ENCODE data around the gene CKS1B.

CKS1B gene

DNA sequence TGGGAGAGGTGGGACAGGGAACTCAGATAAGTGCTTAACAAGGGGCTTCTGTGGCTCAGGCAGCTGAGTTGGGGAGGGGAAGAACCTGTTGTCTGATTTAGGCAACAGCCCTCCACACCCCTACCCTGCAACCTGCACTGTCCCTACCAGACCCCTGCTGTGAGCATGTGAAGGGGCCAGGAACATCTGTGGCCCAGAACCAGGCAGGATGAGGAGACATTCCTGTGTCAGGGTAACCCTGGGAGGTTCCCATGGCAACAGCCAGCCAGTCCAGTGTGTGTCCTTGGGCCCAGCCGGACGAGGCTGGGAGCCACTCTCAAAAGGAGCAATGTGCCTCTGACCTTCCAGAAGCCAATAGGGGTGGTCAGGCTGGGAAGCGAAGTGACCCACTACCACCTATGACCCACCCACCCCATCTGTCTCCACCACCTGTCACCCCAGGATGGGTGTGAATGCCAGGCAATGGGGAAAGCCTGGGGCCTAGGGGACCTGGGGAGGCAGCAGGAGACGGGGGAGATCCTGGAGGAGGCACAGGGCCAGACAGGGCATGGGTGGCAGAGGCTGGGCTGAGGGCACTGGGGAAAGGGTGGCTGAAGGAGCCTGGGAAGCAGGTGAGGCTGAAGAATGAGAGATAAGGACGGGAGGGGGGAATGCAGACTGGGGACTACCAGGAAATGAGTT lies 33.0 kb upstream of the CKS1B start:
- Mint-ChIP-seq H3K4me1 (ENCODE audit: low read depth) (peaks cover 67% of the 10 kb centered on the region), H3K4me3 (no peak overlapping the region), H3K27ac (peak overlapping the region; percentile 76), H3K36me3 (ENCODE audit: low read depth) (no peaks in the 10 kb centered on the region), H3K27me3 (no peaks in the 10 kb centered on the region), H3K9me3 (no peaks in the 10 kb centered on the region)

GRCh38 chr1:154943649-154944400 lies 30.7 kb upstream of the CKS1B start:
- Mint-ChIP-seq H3K9me3 (no peaks in the 10 kb centered on the region), H3K4me3 (no peak overlapping the region), H3K4me1 (ENCODE audit: low read depth) (peaks cover 53% of the 10 kb centered on the region), H3K36me3 (ENCODE audit: low read depth) (peaks cover 5% of the 10 kb centered on the region), H3K27me3 (no peaks in the 10 kb centered on the region), H3K27ac (peak overlapping the region; percentile 59)

DNA sequence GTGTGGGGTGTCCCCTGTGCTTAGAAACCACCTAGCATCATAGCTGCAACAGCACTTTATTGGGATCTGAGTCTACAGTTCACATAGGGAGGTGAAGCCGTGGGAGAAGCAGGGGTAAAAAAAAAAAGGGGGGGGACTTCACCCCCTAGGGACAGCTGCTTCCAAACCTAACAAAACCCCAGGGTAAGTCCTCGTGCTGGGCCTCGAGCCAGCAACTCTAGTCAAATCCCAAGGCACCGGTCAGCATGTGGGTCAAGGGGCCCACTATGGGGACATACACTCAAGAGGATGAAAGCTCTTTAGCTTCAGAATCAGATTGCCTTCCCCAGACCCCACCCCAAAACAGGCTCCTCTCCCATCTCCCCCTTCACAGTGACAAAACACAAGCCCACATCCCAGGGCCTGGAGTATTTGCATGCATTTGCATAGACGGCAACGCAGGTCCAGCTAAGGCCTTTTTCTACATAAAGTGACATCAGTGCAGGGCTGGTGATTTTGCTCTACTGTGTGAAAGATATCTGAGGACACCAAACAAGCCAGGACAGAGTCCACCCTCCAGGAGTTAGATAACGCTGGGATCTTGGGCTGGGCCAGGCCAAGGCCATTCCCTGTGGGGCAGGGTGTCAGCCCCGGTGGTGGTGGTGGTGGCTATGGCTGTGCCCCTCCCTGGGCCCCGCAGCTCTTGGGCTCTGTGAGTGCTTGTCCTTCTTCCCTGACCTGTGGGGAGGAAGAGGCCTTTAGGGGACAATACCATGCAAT lies 29.9 kb upstream of the CKS1B start:
- Mint-ChIP-seq H3K4me1 (ENCODE audit: low read depth) (peaks cover 49% of the 10 kb centered on the region), H3K27me3 (no peaks in the 10 kb centered on the region), H3K4me3 (no peak overlapping the region), H3K36me3 (ENCODE audit: low read depth) (peaks cover 5% of the 10 kb centered on the region), H3K9me3 (no peaks in the 10 kb centered on the region), H3K27ac (no peak overlapping the region)

DNA sequence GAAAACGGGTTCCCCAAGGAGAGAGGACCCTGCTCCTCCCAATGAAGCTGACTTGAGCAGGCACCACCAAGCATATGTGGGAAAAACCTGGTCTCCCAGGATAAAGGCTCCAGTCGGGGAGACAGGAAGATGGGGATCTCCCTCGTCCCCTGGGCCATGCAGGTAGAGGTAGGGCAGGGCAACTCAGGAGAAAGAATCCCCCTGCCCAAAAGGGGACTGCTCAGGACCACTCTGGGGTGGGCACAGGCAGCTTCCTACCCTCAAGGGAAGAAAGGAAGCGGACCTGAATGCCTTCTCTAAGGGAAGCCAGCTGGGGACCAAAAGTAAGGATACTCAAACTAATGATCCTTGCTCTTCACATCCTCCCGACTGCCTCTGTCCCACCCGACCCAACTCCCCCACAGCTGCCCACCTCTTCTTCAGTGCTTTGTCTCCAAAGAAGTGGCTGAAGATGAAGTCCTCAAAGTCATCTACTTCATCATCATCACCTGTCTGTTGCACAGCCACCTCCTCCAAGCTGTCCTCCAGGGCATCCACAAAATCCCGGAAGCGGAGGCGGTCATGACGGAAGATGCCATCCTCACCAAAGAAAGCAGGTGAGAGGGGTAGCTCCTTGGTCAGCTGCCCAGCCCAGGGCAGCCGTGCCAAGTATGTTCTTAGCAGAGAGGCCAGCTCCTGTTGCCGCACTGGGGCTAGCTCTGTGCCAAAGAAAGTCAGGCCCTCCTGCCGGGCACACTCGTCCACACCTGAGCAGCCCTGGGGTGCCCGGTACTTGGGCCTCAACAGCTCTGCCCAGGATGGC lies 29.1 kb upstream of the CKS1B start:
- H3K4me1 Mint-ChIP-seq (ENCODE audit: low read depth): peaks cover 45% of the 10 kb centered on the region
- peaks cover 5% of the 10 kb centered on the region for H3K36me3 Mint-ChIP-seq (ENCODE audit: low read depth)
- H3K27ac Mint-ChIP-seq: no peak overlapping the region
- no peak overlapping the region for H3K4me3 Mint-ChIP-seq
- no peaks in the 10 kb centered on the region for H3K9me3 Mint-ChIP-seq
- no peaks in the 10 kb centered on the region for H3K27me3 Mint-ChIP-seq

GRCh38 chr1:154945962-154946850 lies 28.3 kb upstream of the CKS1B start:
- H3K9me3 Mint-ChIP-seq: no peaks in the 10 kb centered on the region
- peak overlapping the region; percentile 32 for H3K27ac Mint-ChIP-seq
- H3K4me1 Mint-ChIP-seq (ENCODE audit: low read depth): peaks cover 45% of the 10 kb centered on the region
- peaks cover 9% of the 10 kb centered on the region for H3K36me3 Mint-ChIP-seq (ENCODE audit: low read depth)
- no peak overlapping the region for H3K4me3 Mint-ChIP-seq
- H3K27me3 Mint-ChIP-seq: no peaks in the 10 kb centered on the region

DNA sequence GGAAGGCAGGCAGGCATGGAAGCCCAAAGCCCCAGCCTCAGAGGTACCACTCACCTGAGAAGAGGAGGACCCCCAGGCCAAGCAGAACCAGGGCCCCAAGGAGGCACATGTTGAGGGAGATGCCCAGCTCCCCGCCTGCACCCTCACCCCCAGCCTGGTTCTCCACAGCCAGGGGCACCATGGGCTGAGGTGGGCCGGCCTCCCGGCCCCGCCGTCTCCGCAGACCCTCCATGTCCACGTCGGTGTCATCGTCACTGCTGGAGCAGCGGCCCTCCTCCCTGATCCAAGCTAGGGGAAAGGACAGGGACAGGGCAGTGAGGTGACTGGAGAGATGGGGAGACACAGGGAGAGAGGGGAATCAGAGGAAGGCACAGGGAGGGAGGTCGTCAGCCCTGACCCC lies 26.4 kb upstream of the CKS1B start:
- Mint-ChIP-seq H3K27ac (peak overlapping the region; percentile 68), H3K36me3 (ENCODE audit: low read depth) (peaks cover 9% of the 10 kb centered on the region), H3K27me3 (no peaks in the 10 kb centered on the region), H3K4me1 (ENCODE audit: low read depth) (peaks cover 45% of the 10 kb centered on the region), H3K4me3 (no peak overlapping the region), H3K9me3 (no peaks in the 10 kb centered on the region)

DNA sequence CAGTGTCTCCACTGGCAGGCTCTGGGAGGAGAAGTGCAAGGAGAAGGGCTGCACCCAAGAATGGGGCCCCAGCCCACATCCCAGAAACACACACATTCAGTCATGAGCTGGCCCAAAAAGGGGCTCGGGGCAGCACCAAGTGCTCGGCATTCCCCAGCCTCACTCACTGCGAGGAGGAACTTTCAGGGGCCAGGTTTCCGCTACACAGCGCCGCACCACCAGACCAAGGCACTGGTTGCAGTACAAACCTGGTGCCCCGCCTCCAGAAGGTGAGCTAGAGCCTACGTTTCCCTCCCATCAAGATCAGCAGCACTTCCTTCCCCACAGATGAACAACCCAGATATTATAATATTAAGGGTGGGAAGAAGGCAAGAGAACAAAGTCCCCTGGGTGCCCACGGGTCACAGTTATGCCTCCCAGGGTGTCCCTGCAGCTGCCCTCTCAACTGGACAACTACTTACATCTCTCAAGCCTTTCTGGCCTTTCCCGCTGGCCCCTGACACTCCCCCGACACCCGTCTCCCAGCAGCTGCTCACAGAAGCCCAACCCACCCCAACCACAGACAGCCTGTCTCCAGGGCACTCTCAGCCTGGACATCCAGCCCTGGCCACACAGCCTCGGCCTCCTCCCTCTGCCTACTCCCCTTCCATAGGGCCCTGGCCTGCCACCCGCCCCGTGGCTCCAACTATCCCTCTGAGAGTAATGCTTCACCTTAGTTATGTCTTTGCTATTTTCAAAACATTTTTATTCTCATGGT lies 22.4 kb upstream of the CKS1B start:
- Mint-ChIP-seq H3K4me1 (ENCODE audit: low read depth) (peaks cover 69% of the 10 kb centered on the region), H3K27ac (peak overlapping the region; percentile 95), H3K36me3 (ENCODE audit: low read depth) (peaks cover 9% of the 10 kb centered on the region), H3K27me3 (no peaks in the 10 kb centered on the region), H3K4me3 (peak overlapping the region; percentile 70), H3K9me3 (no peaks in the 10 kb centered on the region)

DNA sequence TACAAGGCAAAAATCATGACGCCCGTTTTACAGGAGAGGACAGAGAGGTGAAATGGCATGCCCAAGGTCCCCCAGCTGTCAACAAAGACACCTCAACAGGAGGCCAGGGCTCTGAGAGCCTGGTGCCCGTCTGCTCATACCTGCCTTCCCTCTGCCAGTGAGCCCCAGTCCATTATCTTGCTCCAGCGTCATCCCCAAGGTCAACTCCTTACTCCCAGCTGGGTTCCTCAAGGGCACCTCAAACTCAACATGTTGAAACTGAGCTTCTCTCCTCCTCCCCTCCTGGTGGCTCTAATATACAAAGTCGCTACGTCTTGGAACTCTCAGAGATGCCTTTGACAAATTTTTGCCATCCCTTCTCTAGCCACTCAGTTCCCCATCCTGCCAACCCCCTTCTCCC lies 21.8 kb upstream of the CKS1B start:
- peaks cover 9% of the 10 kb centered on the region for H3K36me3 Mint-ChIP-seq (ENCODE audit: low read depth)
- H3K9me3 Mint-ChIP-seq: no peaks in the 10 kb centered on the region
- H3K4me3 Mint-ChIP-seq: peak overlapping the region; percentile 70
- peak overlapping the region; percentile 95 for H3K27ac Mint-ChIP-seq
- H3K4me1 Mint-ChIP-seq (ENCODE audit: low read depth): peaks cover 74% of the 10 kb centered on the region
- H3K27me3 Mint-ChIP-seq: no peaks in the 10 kb centered on the region

GRCh38 chr1:154953611-154954038 lies 20.9 kb upstream of the CKS1B start:
- H3K4me3 Mint-ChIP-seq: peak overlapping the region; percentile 56
- peaks cover 80% of the 10 kb centered on the region for H3K4me1 Mint-ChIP-seq (ENCODE audit: low read depth)
- H3K36me3 Mint-ChIP-seq (ENCODE audit: low read depth): peaks cover 10% of the 10 kb centered on the region
- no peaks in the 10 kb centered on the region for H3K9me3 Mint-ChIP-seq
- H3K27ac Mint-ChIP-seq: peak overlapping the region; percentile 95
- H3K27me3 Mint-ChIP-seq: no peaks in the 10 kb centered on the region

DNA sequence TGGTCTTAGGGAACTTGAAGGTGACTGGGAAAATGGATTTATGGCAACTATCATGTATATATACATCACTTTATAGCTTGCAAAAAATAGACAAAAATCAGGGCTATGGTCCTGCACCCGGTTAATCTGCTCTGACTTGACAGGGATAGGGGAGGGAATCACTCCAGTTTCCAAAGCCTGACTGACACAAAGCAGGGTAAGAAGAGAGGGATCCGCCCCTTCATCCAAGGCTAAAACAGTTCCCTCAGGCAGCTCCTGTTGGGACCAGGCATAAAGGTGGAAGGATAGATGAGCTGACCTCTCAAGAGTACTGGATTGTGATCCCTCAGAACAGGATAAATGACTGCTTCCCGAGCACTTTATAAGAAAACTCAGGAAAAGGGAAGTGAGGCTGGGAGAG lies 19.9 kb upstream of the CKS1B start:
- peak overlapping the region; percentile 95 for H3K27ac Mint-ChIP-seq
- peaks cover 77% of the 10 kb centered on the region for H3K4me1 Mint-ChIP-seq (ENCODE audit: low read depth)
- no peaks in the 10 kb centered on the region for H3K9me3 Mint-ChIP-seq
- peaks cover 9% of the 10 kb centered on the region for H3K36me3 Mint-ChIP-seq (ENCODE audit: low read depth)
- H3K4me3 Mint-ChIP-seq: peak overlapping the region; percentile 91
- H3K27me3 Mint-ChIP-seq: no peaks in the 10 kb centered on the region

GRCh38 chr1:154955039-154955717 lies 19.3 kb upstream of the CKS1B start:
- Mint-ChIP-seq H3K27ac (peak overlapping the region; percentile 95), H3K27me3 (no peaks in the 10 kb centered on the region), H3K36me3 (ENCODE audit: low read depth) (peaks cover 9% of the 10 kb centered on the region), H3K9me3 (no peaks in the 10 kb centered on the region), H3K4me1 (ENCODE audit: low read depth) (peaks cover 79% of the 10 kb centered on the region), H3K4me3 (peak overlapping the region; percentile 91)

- Mint-ChIP-seq H3K4me3 (peak within 1 kb of the TSS; percentile 91), H3K27me3 (no peaks in the 10 kb centered on the region), H3K27ac (peak within 1 kb of the TSS; percentile 95), H3K4me1 (ENCODE audit: low read depth) (peaks cover 81% of the 10 kb centered on the region), H3K36me3 (ENCODE audit: low read depth) (peaks cover 4% of the 10 kb centered on the region), H3K9me3 (no peaks in the 10 kb centered on the region)
These were observed 18.6 kb upstream of the CKS1B start, which contains the start of gene PBXIP1 for GRCh38 chr1:154955718-154956543. Gene PBXIP1 (minus strand): TSS chr1:154956099. CDS start chr1:154953721, 2,378 bp downstream.

Data from stimulated activated naive CD8-positive, alpha-beta T cell treated with anti-CD3 and anti-CD28 coated beads, Interleukin-15, Interleukin-2, amounts not matched to agents 100 ng/mL and 50 ng/mL, for 24 hours (primary cell).